Breast epithelium (tissue), 3 donors: Measurements from ENCODE around the gene MAPKAP1.

Experiments used
- POLR2A ChIP-seq: fragments of 450-650 bp; IDR thresholded peaks from one replicate; pipeline ENCODE4 v1.6.1; 2016; ENCODE audit warnings: antibody characterized with exemption, mild to moderate bottlenecking, moderate library complexity
- TF ChIP-seq, protein P1 (sequence below), 3 donors: fragments of 450-650 bp; IDR thresholded peaks; one replicate each; pipeline ENCODE4 v1.5.1; 2016 to 2017; ENCODE audit warnings: antibody characterized with exemption in 3 of 3, mild to moderate bottlenecking in 3 of 3, moderate library complexity in 3 of 3

DNA sequence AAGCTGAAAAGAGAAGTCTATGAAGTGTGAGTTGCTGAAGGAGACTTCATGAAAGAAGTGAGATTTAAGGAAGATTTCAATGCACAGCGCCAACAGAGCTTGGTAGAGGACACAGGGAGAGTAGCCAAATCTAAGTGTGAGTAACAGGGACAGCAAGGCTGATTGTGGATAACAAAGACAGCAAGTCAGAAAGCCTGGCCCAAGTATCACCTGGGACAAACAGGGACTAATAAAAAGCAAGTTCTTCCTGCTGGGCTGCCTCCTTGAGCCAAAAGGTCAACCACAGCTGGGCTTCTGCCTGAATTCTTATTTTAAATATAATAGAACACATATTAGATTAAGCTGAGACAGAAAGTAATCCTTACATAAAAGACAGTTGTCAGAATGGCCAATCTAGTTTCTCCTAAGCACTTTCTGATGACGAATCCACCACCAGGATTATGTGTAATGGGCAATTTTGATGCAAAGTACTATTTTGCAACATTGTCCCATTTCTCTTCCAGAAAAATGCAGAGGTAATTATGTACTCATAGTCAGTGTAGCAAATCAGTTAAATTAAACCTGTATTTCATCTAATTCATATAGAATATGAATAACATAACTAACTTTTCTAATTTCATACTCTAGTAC lies 73.8 kb downstream of the MAPKAP1 start:
- TF ChIP-seq, protein P1, sequence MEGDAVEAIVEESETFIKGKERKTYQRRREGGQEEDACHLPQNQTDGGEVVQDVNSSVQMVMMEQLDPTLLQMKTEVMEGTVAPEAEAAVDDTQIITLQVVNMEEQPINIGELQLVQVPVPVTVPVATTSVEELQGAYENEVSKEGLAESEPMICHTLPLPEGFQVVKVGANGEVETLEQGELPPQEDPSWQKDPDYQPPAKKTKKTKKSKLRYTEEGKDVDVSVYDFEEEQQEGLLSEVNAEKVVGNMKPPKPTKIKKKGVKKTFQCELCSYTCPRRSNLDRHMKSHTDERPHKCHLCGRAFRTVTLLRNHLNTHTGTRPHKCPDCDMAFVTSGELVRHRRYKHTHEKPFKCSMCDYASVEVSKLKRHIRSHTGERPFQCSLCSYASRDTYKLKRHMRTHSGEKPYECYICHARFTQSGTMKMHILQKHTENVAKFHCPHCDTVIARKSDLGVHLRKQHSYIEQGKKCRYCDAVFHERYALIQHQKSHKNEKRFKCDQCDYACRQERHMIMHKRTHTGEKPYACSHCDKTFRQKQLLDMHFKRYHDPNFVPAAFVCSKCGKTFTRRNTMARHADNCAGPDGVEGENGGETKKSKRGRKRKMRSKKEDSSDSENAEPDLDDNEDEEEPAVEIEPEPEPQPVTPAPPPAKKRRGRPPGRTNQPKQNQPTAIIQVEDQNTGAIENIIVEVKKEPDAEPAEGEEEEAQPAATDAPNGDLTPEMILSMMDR (IDR thresholded peaks at IDR 0.05) = no peak
- no peak for TF ChIP-seq POLR2A
